Measurements from ENCODE around the gene PADI2.

Gene PADI2

DNA sequence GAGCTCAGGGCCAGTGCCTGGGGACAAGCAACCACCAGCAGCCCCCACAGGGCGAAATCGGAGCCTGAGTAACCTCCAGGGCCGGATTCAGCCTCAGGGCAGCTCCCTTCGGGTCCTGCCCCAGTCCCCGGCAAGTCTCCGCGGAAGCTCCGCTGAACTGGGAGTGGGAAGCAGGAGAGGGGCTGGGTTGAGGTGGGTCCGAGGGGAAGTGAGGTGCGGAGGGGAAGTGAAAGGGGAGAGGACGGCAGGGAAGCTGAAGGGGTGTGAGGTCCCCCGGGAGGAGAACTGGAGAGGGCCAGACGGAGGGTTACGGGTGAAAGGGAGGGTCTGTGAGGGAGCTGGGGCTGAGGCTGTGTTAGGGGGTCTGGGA lies 560 bp downstream of the PADI2 start:
- in situ Hi-C loops (cut with MboI; ENCODE audit: low sequenced_read_pairs, unreplicated experiment), result no loop called here
- no peak for DNase-seq (ENCODE audit: low spot score)
- TF ChIP-seq, protein P1, sequence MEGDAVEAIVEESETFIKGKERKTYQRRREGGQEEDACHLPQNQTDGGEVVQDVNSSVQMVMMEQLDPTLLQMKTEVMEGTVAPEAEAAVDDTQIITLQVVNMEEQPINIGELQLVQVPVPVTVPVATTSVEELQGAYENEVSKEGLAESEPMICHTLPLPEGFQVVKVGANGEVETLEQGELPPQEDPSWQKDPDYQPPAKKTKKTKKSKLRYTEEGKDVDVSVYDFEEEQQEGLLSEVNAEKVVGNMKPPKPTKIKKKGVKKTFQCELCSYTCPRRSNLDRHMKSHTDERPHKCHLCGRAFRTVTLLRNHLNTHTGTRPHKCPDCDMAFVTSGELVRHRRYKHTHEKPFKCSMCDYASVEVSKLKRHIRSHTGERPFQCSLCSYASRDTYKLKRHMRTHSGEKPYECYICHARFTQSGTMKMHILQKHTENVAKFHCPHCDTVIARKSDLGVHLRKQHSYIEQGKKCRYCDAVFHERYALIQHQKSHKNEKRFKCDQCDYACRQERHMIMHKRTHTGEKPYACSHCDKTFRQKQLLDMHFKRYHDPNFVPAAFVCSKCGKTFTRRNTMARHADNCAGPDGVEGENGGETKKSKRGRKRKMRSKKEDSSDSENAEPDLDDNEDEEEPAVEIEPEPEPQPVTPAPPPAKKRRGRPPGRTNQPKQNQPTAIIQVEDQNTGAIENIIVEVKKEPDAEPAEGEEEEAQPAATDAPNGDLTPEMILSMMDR (IDR thresholded peaks at IDR 0.05; ENCODE audit: borderline replicate concordance, control extremely low read depth, extremely low read depth, insufficient read depth, missing control alignments), result no peak

- TF ChIP-seq, protein P1 (IDR thresholded peaks at IDR 0.05; ENCODE audit: borderline replicate concordance, control extremely low read depth, extremely low read depth, insufficient read depth, missing control alignments), result no peak
- DNase-seq (ENCODE audit: low spot score), result no peak
- in situ Hi-C loops (cut with MboI; ENCODE audit: low sequenced_read_pairs, unreplicated experiment), result no loop called here
These were observed 983 bp downstream of the PADI2 start for GRCh38 chr1:17118268-17118667.

DNA sequence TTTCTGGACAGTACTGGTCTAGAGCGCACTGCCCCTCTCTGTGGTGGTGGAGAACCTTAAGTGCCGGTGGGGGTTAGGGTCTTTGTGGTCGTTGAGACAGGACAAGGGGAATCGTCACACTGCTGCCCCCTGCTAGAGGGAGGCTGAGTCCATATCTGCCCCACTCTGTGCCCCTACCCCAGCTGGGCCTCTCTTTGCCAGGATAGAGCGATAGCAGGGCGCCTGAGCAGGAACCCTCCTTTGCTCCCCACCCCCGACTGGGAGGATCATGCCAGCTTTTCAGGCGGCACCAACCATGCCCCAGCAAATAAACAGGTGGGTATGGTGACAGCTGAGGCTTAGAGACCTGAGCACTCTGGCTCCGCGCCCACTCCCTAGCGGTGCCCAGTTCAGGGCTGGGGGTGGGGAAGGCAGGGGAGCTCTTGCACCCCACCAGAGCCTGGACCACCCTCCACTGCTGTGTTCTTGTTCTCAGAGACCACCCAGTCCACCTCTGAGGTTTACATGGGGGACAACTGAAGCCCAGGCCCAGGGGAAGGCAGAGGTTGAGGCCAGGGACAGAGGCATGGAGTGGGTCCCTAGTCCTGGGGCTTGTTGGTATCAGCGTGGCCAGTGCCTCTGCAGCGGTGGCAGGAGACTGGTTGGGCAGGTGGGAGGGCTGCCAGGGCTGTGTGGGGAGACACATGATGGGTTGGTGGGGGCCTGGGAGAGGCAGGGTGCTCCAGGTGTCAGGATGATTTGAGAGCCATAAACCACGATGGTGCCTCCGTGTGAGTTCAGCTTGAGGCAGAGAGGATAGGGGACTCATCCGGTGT lies 1.6 kb downstream of the PADI2 start:
- TF ChIP-seq, protein P1 (IDR thresholded peaks at IDR 0.05; ENCODE audit: borderline replicate concordance, control extremely low read depth, extremely low read depth, insufficient read depth, missing control alignments), result no peak
- no peak for DNase-seq (ENCODE audit: low spot score)
- in situ Hi-C loops (cut with MboI; ENCODE audit: low sequenced_read_pairs, unreplicated experiment), result no loop called here

- in situ Hi-C loops (cut with MboI; ENCODE audit: low sequenced_read_pairs, unreplicated experiment), result no loop called here
- TF ChIP-seq, protein P1 (IDR thresholded peaks at IDR 0.05; ENCODE audit: borderline replicate concordance, control extremely low read depth, extremely low read depth, insufficient read depth, missing control alignments), result no peak
- no peak for DNase-seq (ENCODE audit: low spot score)
These were observed 2.6 kb downstream of the PADI2 start for GRCh38 chr1:17116643-17117042.

- no peak for DNase-seq (ENCODE audit: low spot score)
- TF ChIP-seq, protein P1 (IDR thresholded peaks at IDR 0.05; ENCODE audit: borderline replicate concordance, control extremely low read depth, extremely low read depth, insufficient read depth, missing control alignments), result no peak
- in situ Hi-C loops (cut with MboI; ENCODE audit: low sequenced_read_pairs, unreplicated experiment), result no loop called here
These were observed 5.3 kb downstream of the PADI2 start for GRCh38 chr1:17113963-17114362.

GRCh38 chr1:17112496-17113236 lies 6.6 kb downstream of the PADI2 start:
- in situ Hi-C loops (cut with MboI; ENCODE audit: low sequenced_read_pairs, unreplicated experiment), result no loop called here
- TF ChIP-seq, protein P1 (IDR thresholded peaks at IDR 0.05; ENCODE audit: borderline replicate concordance, control extremely low read depth, extremely low read depth, insufficient read depth, missing control alignments), result no peak
- DNase-seq (ENCODE audit: low spot score), result no peak

Data from GM13976 (cell line).